SK-MEL-5 (cell line): ENCODE data around the gene OVCH2. TPM values are rescaled to one million over a fixed set of nuclear protein-coding genes. Genes with fewer than 3 reads are reported as not detected.
A peak's percentile ranks its signal among the peaks of the same experiment; 100 is the strongest.
"Not testable (repeated sequence)": the region's sequence is repeated elsewhere in the genome, so short reads cannot be mapped to it uniquely, and the experiment has no call there.

ENCODE experiments used
- DNase-seq: peaks from one replicate; pipeline ENCODE4 v3.0.0-alpha.2; 2016; ENCODE audit warnings: low read depth, low spot score
- in situ Hi-C: cut with HindIII; loops from 2 replicates; pipeline ENCODE4 v1.10.0; 2016; ENCODE audit warnings: low sequenced_read_pairs, high pct_unique_total_duplicates, low pct_unique_long_range_greater_than_20kb
- polyA plus RNA-seq, 2 experiments: library from polyadenylated mRNA; depleted of rRNA; stranded (reverse); fragments of >200 nt; gene quantifications; 2 replicates each; pipeline ENCODE4 v1.2.3, GENCODE V29; 2015
- total RNA-seq: library from RNA; depleted of rRNA; stranded (reverse); fragments of >200 nt; shearing (Covaris generic); gene quantifications from 2 replicates; pipeline ENCODE4 v1.2.3, GENCODE V29; 2014; rRNA removed

Gene OVCH2, protein sequence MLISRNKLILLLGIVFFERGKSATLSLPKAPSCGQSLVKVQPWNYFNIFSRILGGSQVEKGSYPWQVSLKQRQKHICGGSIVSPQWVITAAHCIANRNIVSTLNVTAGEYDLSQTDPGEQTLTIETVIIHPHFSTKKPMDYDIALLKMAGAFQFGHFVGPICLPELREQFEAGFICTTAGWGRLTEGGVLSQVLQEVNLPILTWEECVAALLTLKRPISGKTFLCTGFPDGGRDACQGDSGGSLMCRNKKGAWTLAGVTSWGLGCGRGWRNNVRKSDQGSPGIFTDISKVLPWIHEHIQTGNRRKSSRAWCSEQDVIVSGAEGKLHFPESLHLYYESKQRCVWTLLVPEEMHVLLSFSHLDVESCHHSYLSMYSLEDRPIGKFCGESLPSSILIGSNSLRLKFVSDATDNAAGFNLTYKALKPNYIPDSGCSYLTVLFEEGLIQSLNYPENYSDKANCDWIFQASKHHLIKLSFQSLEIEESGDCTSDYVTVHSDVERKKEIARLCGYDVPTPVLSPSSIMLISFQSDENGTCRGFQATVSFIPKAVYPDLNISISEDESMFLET
- total RNA-seq, result not detected in 2 replicates
- polyA plus RNA-seq (2015; cell fraction: cytosol; rRNA removed), result not detected in 2 replicates
- polyA plus RNA-seq (2015; cell fraction: nucleus; rRNA removed), result not detected in 2 replicates

DNA sequence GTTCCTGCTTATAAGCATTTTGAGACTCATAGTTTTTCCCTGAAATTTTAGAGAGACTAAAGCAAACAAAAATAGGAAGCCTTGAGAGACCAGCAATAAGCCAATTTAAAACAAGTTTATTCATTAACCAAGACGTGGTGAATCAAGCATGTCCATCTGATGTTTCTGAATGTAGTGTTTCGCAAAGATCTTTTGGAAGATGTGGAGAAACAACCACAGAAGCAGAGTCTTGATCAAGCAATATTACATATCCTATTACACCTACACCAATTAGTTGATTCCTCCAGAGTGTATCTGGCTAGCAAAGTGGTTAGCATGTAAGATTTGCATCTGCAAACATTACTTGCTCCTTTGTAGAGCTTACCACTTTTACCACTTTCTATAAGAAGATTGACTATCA is at the start of gene OVCH2:
Gene OVCH2 (minus strand): TSS at position 101 of the 400 bp plus-strand sequence. CDS start 83 bp downstream, at position 18.
- DNase-seq, result no peak
- in situ Hi-C loops, result no loop called here

DNA sequence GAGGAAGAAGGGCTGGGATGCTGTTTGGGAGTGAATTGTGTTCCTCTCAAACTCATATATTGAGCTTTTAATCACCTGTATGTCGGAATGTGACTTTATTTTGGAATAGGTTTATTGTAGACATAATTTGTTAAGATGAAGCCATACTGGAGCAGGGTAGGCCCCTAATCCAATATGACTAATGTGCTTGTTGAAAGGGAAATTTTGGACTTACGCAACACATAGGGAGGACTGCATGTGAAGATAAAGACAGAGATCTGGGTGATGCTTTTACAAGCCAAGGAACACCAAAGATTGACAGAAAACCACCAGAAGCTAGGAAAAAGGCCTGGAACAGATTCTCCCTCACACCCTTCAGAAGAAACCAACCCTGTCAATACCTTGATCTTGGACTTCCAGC is 43.2 kb upstream of the OVCH2 start:
- no peak for DNase-seq
- in situ Hi-C loops, result no loop called here

DNA sequence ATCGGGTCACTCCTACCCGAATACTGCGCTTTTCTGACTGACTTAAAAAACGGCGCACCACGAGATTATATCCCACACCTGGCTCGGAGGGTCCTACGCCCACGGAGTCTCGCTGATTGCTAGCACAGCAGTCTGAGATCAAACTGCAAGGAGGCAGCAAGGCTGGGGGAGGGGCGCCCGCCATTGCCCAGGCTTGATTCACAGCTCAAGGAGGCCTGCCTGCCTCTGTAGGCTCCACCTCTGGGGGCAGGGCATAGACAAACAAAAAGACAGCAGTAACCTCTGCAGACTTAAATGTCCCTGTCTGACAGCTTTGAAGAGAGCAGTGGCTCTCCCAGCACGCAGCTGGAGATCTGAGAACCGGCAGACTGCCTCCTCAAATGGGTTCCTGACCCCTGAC is 28.5 kb upstream of the OVCH2 start:
- DNase-seq, in situ Hi-C loops: not testable (repeated sequence)

DNA sequence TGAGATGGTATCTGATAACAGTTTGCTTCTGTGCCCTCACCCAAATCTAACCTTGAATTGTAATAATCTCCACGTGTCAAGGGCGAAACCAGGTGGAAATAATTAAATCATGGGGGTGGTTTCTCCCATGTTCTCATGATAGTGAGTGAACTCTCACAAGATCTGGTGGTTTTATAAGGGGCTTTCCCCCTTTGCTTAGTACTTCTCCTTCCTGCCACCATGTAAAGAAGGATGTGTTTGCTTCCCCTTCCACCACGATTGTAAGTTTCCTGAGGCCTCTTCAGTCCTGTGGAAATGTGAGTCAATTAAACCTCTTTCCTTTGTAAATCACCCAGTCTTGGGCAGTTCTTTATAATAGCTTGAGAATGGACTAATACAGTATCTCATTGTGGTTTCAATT is 8.5 kb upstream of the OVCH2 start:
- in situ Hi-C loops, result no loop called here
- DNase-seq, result no peak

DNA sequence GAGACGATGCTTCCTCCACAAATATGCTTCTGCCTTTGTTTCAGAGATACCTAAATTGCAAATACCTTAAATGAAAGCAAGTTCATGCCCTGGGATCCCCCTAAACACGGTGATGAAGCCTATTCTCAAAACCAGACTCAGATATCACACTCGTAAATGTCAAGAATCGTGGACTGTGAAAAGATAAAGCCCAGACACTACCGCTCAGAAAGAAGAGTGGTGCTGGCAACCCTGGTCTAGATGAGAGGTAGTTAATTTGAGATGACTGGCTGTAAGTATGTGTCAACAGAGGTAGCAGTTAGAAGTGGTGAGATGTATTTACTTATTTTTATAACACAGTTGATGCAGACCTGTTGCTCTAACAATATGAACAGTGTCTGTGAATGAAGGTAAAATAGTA is 2.5 kb downstream of the OVCH2 start:
- in situ Hi-C loops, result no loop called here
- DNase-seq, result no peak

DNA sequence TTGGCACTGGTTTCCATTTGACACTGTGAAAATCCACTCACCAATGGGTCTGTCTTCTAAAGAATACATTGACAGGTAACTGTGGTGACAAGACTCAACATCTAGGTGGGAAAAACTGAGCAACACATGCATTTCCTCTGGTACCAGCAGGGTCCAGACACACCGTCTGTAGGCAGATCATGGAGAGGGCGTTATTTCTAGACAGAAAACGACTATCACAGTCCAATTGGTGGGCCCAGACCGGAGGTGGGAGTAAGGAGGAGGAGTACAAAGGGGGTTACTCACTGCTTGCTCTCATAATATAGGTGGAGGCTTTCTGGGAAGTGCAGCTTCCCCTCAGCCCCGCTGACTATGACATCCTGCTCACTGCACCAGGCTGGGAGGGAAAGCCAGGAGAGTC is 9.9 kb downstream of the OVCH2 start:
- DNase-seq, result no peak
- in situ Hi-C loops, result no loop called here

DNA sequence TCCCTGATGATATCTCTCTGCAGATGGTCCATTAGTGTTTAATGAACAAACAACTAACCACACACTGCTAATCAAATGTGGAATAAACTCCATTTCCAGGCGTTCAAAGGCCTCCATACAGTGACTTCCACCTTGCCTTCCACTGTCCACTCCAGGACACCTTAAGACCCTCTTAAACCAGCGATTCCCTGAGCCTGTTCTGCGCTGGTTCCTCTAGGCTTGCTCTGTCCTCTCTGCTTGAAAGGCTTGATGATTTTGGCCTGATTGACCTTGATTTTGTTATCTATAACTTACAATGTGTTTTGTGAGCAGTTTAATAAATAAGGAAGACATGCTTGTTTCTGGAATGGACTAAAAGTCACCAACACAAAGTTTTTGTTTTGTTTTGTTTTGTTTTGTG is 12.0 kb downstream of the OVCH2 start:
- DNase-seq, result no peak
- in situ Hi-C loops, result no loop called here

DNA sequence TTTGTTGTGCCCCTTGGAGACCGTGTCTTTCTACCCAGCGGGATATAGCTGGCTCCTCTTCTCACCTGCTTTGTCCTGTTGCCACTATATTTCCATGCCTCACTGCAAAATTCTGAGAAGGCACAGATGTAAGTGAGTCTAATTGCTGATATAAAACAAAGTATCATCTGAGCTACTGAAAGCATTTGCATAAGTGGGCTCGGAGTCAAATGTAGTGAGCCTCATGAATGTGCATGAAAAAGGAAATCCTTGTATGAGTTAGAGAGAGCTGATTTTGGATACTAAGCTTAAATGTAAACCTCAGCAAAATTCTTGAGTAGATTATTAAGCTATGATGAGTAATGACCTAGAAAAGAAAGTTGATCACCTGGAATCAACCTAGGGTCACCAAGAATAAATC is 13.9 kb downstream of the OVCH2 start:
- no peak for DNase-seq
- in situ Hi-C loops, result no loop called here

DNA sequence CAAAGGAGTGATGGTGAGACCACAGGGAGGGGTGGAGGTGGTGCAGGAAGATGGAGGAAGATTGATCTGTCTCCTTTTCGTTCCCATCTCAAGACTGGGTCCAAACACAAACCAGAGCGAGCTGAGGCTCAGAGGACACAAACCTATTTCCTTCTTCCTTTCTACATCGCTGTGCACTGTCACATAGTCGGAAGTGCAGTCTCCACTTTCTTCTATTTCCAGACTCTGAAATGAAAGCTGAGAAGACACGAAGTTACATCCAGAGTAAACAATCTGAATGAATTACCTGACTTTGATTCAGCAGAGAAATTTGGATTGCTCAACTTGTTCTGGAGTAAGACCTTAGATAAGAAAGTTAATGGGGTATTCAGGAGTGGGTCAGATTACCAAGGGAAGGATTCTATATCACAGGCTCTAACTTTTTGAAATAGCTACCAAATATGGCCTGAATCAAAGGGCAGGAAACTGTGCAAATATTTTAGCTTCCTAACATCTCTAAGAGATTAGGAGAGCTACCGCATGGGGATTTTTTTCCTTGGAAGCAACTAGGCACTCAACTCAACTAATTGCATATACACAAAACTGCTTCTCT is 14.4 kb downstream of the OVCH2 start:
- in situ Hi-C loops, result no loop called here
- DNase-seq, result no peak

DNA sequence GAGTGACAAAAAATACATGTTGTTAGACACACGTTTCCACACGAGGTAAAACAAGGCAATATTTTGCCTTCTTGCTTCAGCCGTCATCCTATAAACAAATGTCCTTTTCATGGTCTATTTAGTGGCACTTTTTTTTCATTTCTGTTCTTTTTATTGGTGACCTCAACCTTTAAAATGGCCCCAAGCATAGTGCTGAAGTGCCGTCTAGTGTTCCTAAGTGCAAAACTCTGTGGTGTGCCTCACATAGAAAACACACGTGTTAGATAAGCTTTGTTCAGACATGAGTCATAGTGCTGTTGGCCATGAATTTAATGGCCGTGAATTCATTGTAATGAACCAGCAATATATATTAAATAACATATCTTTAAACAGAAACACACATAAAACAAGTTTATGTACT is 15.6 kb downstream of the OVCH2 start:
- no peak for DNase-seq
- in situ Hi-C loops, result no loop called here

DNA sequence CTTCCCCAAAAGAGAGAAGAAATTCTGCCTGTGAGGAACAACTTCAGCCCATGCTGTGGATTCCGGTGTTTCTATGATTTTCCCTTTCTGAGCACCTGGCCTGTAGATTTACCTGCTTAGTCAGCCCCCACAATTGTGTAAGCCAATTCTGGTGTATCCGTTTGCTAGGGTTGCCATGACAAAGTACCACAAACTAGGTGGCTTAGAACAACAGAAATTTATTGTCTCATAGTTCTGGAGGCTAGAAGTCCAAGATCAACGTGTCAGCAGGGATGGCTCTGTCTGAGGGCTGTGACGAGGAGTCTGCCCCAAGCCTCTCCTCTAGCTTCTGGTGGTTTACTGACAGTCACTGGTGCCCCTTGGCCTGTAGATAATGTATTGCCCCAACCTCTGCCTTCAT is 17.0 kb downstream of the OVCH2 start:
- no peak for DNase-seq
- in situ Hi-C loops, result no loop called here

DNA sequence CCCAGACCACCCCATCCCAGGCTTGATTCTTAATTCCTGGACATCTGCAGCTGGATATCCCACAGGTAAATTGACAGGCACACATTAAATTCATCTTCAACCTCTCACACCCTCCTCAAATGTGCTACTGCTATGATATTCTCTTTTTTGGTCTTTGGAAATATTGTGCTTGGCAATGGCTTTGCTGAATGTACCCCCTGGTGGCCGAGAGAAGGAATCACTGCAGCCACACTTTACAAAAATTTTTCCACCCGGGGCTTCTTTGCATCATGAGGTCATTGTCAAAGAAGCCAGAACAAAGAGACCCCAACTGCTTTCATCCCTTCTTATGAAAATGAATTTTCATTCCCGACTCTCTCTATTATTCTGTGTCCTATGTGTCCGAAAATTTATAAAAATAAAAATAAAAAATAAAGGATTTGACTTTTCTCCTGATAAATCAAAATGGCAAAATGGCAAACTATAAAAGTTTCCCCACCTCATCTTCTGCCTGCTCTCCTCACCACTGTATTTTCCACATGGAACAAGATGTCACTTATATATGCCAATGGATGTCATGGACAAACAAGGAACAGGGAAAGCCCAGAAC is 17.9 kb downstream of the OVCH2 start:
- in situ Hi-C loops, result no loop called here
- peak; percentile 63 for DNase-seq

DNA sequence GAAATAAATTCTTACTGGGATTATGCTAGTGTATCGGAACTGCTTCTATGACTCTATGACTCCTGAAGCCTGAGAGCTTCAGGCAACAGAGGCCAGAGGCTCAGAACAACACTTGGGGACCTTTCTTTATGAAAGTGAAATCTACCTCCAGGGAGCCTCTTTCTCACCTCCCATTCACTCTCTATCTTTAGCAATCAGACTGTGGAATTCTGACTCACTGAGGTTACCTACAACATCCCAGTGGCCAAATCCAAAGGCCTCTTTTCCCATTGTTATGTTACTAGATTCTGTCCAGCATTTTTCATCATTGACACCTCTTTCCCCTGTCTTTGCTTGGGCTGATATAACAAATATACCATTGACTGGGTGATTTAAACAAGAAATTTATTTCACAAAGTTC is 18.9 kb downstream of the OVCH2 start:
- in situ Hi-C loops, result no loop called here
- no peak for DNase-seq

DNA sequence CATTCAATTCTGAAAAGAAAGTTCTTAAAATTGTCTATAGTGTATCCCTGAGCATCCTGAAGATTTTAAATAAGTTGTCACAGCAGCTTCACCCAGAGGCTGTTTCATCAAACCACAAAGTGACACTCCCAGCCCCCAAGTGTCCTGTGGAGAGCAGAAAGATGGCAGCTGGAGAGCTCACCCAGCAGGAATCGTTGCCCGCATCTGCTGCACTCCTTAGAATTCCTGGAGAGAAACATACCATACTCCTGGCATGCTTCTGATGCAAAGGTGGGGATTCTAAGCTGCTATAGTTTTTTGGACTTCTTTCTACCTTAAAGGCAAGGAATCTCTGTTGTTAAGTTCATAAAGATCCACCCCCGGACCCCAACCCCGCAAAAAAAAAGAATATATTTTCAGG is 19.5 kb downstream of the OVCH2 start:
- in situ Hi-C loops, result no loop called here
- DNase-seq, result no peak

DNA sequence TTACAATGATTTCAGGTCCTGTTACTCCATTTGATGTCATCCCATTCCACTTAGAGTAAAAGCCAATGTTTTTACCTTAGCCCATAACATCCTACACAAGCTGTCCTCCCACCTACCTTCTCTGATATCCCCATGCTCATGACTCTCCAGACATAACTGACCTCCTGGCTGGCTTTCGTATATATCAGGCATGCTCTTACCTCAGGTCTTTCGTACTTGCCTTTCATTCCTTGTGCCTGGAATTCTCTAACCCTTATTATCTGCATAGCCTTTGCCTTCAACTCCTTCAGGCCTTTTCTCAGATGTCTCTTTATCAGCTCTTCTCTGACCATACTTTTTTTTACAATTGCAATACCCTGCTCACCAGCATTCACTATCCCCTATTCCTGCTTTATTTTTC is 22.7 kb downstream of the OVCH2 start:
- in situ Hi-C loops, result no loop called here
- DNase-seq, result no peak

DNA sequence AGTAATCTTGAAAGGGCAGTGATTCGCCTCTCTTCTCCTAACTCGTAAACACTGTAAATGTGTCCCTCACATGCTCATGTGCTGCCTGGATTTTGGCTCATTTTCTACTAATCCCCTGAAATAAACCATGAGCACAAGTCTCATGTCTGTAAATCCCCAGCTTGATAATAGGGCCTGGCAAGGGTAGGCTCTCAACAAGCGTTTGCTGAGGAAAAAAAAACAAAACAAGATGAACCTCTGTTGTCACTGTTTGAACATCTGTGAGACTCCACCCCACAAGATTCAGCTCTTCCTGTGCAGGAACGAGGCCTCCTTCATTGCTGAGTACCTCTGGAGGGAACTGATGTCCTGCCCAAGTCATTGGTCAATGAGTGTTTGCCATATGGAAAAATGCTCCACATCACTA is 28.5 kb downstream of the OVCH2 start:
- DNase-seq, result peak; percentile 46
- in situ Hi-C loops, result no loop called here

DNA sequence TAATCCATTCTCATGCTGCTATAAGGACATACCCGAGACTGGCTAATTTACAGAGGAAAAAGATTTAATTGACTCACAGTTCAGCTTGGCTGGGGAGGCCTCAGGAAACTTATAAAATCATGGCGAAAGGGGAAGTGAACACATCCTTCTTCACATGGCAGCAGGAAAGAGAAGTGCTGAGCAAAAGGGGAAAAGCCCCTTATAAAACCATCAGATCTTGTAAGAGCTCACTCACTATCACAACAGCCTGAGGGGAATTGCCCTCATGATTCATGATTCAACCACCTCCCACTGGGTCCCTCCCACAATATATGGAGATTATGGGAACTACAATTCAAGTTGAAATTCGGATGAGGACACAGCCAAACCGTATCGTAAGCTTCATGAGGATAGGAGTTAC is 29.2 kb downstream of the OVCH2 start:
- DNase-seq, result peak; percentile 95
- in situ Hi-C loops, result no loop called here

DNA sequence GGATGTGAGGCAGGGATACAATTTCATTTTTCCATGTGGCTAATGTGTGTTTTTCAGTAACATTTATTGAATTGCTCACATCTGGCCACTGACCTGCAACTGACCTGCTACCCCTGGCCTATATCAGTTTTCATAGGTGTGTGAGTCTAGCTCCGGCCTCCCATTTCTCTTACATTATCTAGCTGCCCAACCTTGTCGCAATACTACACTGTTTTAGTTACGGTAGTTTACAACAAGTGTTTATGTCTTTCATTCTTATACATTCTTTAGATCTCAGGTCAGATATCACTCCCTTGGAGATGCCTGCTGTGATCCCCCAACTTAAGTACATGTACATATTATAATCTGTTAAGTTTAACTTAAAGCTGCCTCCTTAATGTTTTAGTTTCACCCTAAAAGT is 30.6 kb downstream of the OVCH2 start:
- DNase-seq, result no peak
- in situ Hi-C loops, result no loop called here
